ENCODE data around the gene RBMS3. TPM values are rescaled to one million over a fixed set of nuclear protein-coding genes. Genes with fewer than 3 reads are reported as not detected.

The RBMS3 gene
- total RNA-seq, 1 donor from 2014 or later: 33.0 TPM

GRCh38 chr3:29577250-29577649, 296.4 kb downstream of the RBMS3 start:
- H3K27ac Mint-ChIP-seq (ENCODE audit: unreplicated experiment): no peak overlapping the region
- FAIRE-seq: no peak
- no peak overlapping the region for H3K27ac ChIP-seq (ENCODE audit: low read depth, low read length)

GRCh38 chr3:29581311-29581710, 300.4 kb downstream of the RBMS3 start:
- Mint-ChIP-seq H3K36me3 (ENCODE audit: low read depth, unreplicated experiment) (no peaks in the 10 kb centered on the region), H3K9me3 (ENCODE audit: unreplicated experiment) (peaks cover 1% of the 10 kb centered on the region), H3K4me3 (ENCODE audit: unreplicated experiment) (no peak overlapping the region), H3K27ac (ENCODE audit: unreplicated experiment) (no peak overlapping the region), H3K27me3 (ENCODE audit: low read depth, unreplicated experiment) (no peaks in the 10 kb centered on the region), H3K4me1 (ENCODE audit: low read depth, unreplicated experiment) (peaks cover 9% of the 10 kb centered on the region)
- Histone ChIP-seq H3K27ac (ENCODE audit: low read depth, low read length) (no peak overlapping the region), H2AFZ (ENCODE audit: low read depth, low read length) (no peak overlapping the region), H3K4me3 (ENCODE audit: insufficient read depth, low read depth, low read length) (no peak overlapping the region), H3K36me3 (ENCODE audit: insufficient read depth, low read length) (no peaks in the 10 kb centered on the region), H3K4me2 (ENCODE audit: low read length) (no peak overlapping the region), H4K20me1 (ENCODE audit: insufficient read depth, low read length) (peaks cover 12% of the 10 kb centered on the region), H3K4me1 (ENCODE audit: insufficient read depth, low read length) (no peaks in the 10 kb centered on the region), H3K9ac (ENCODE audit: low read length) (no peak overlapping the region), H3K9me3 (ENCODE audit: insufficient read depth, low read depth, low read length) (no peaks in the 10 kb centered on the region), H3K79me2 (ENCODE audit: insufficient read depth, low read length) (peaks cover 9% of the 10 kb centered on the region), H3K27me3 (ENCODE audit: insufficient read depth, low read length) (no peaks in the 10 kb centered on the region)
- peak; percentile 55 for FAIRE-seq
- no peak for DNase-seq (ENCODE audit: low read depth)
- no peak for TF ChIP-seq CTCF (IDR thresholded peaks at IDR 0.05; ENCODE audit: insufficient read depth, low read depth, low read length)

More at GRCh38 chr3:29577250-29577649, 296.4 kb downstream of the RBMS3 start:
- Histone ChIP-seq H3K4me3 (ENCODE audit: insufficient read depth, low read depth, low read length) (no peak overlapping the region), H4K20me1 (ENCODE audit: insufficient read depth, low read length) (peaks cover 23% of the 10 kb centered on the region), H3K4me1 (ENCODE audit: insufficient read depth, low read length) (no peaks in the 10 kb centered on the region), H3K4me2 (ENCODE audit: low read length) (no peak overlapping the region), H3K9me3 (ENCODE audit: insufficient read depth, low read depth, low read length) (no peaks in the 10 kb centered on the region), H3K9ac (ENCODE audit: low read length) (no peak overlapping the region), H3K27me3 (ENCODE audit: insufficient read depth, low read length) (no peaks in the 10 kb centered on the region), H2AFZ (ENCODE audit: low read depth, low read length) (no peak overlapping the region), H3K79me2 (ENCODE audit: insufficient read depth, low read length) (peaks cover 20% of the 10 kb centered on the region), H3K36me3 (ENCODE audit: insufficient read depth, low read length) (no peaks in the 10 kb centered on the region)
- H3K27me3 Mint-ChIP-seq (ENCODE audit: low read depth, unreplicated experiment): no peaks in the 10 kb centered on the region
- H3K4me1 Mint-ChIP-seq (ENCODE audit: low read depth, unreplicated experiment): peaks cover 9% of the 10 kb centered on the region
- no peak for DNase-seq (ENCODE audit: low read depth)
- TF ChIP-seq CTCF (IDR thresholded peaks at IDR 0.05; ENCODE audit: insufficient read depth, low read depth, low read length) (no peak), EZH2 (IDR thresholded peaks at IDR 0.05; ENCODE audit: insufficient read depth, low read length) (no peak)
- H3K4me3 Mint-ChIP-seq (ENCODE audit: unreplicated experiment): no peak overlapping the region
- H3K9me3 Mint-ChIP-seq (ENCODE audit: unreplicated experiment): peaks cover 1% of the 10 kb centered on the region
- H3K36me3 Mint-ChIP-seq (ENCODE audit: low read depth, unreplicated experiment): no peaks in the 10 kb centered on the region

- Histone ChIP-seq H3K79me2 (ENCODE audit: insufficient read depth, low read length) (peaks cover 3% of the 10 kb centered on the region), H3K36me3 (ENCODE audit: insufficient read depth, low read length) (no peaks in the 10 kb centered on the region), H2AFZ (ENCODE audit: low read depth, low read length) (no peak overlapping the region), H3K4me3 (ENCODE audit: insufficient read depth, low read depth, low read length) (no peak overlapping the region), H4K20me1 (ENCODE audit: insufficient read depth, low read length) (peaks cover 4% of the 10 kb centered on the region), H3K4me1 (ENCODE audit: insufficient read depth, low read length) (no peaks in the 10 kb centered on the region), H3K9me3 (ENCODE audit: insufficient read depth, low read depth, low read length) (no peaks in the 10 kb centered on the region), H3K9ac (ENCODE audit: low read length) (no peak overlapping the region), H3K4me2 (ENCODE audit: low read length) (no peak overlapping the region), H3K27me3 (ENCODE audit: insufficient read depth, low read length) (no peaks in the 10 kb centered on the region), H3K27ac (ENCODE audit: low read depth, low read length) (no peak overlapping the region)
- FAIRE-seq: no peak
- DNase-seq (ENCODE audit: low read depth): no peak
- no peak overlapping the region for H3K27ac Mint-ChIP-seq (ENCODE audit: unreplicated experiment)
- TF ChIP-seq CTCF (IDR thresholded peaks at IDR 0.05; ENCODE audit: insufficient read depth, low read depth, low read length) (no peak), EZH2 (IDR thresholded peaks at IDR 0.05; ENCODE audit: insufficient read depth, low read length) (no peak)
- H3K27me3 Mint-ChIP-seq (ENCODE audit: low read depth, unreplicated experiment): no peaks in the 10 kb centered on the region
- no peak overlapping the region for H3K4me3 Mint-ChIP-seq (ENCODE audit: unreplicated experiment)
- no peaks in the 10 kb centered on the region for H3K36me3 Mint-ChIP-seq (ENCODE audit: low read depth, unreplicated experiment)
- H3K4me1 Mint-ChIP-seq (ENCODE audit: low read depth, unreplicated experiment): peaks cover 9% of the 10 kb centered on the region
- H3K9me3 Mint-ChIP-seq (ENCODE audit: unreplicated experiment): peaks cover 1% of the 10 kb centered on the region
These were observed 301.4 kb downstream of the RBMS3 start for GRCh38 chr3:29582273-29582672.
